Stimulated activated CD4-positive, alpha-beta T cell treated with anti-CD3 and anti-CD28 coated beads, Interleukin-1b, Interleukin-23, amount 100 ng/mL, for 24 hours (primary cell): ENCODE data around the gene KCNV2.

Source experiments
- DNase-seq, 4 experiments: peaks; one replicate each; pipeline ENCODE4 v3.0.0-alpha.2; 2020; ENCODE audit warnings: low read depth in 4 of 4, low spot score in 1 of 4

Gene KCNV2

DNA sequence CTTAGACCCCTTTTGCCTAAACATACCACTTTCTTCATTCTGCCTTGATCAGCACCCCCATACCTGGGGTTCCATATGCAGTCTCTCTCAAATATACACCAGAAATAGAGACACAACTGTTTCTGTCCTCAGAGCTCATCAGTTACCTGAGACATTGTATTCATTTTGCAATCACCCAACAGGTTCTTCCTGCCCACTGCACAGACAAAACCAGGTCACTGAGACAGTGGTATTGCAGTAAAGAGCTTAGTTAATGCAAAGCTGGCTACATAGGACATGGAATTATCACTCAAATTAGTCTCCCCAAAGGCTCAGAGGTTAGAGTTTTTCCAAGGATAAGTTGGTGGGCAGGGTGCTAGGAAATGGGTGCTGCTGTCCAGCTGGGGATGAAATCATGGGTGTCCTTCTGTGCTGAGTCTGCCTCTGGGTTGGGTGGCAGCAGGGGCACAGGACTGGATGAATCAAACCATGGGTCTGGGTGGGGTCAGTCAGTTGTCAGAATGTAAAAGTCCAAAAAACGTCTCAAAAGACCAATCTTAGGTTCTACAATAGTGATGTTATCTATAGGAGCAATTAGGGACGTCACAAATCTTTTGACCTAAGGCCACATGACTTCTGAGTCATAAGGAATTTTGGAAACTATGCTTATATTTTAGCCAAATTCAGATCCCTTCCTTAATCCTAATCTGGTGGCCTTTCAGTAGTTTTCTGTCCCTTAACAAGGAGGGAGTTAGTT lies 41.0 kb downstream of the KCNV2 start:
- no peak for DNase-seq

DNA sequence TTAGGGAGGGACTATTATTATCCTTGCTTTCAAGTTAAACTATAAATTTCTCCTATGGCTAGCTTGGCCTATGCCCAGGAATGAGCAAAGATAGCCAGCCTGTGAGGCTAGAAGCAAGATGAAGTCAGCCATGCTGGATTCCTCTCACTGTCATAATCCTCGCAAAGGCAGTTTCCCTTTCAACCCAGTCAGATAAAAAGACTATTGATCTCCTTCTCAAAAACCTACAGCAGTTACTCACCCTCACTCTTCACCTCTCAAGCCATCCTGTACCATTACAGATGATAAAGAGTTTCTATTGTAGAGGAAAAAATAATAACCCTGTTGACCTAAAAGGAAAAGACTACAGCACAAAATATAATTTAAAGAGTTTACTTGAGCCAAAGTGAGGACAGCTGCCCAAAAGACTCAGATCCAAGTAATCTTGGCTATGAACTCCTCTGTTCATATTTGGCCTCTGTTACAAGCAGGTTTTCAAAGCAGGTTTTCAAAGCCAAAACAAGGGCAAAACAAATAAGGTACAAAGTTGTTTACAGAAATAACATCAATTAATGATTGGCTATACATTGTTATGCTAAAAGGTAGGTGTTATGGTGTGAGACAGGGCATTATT lies 41.7 kb downstream of the KCNV2 start:
- no peak for DNase-seq

GRCh38 chr9:2761424-2761823 lies 44.1 kb downstream of the KCNV2 start:
- DNase-seq = no peak

GRCh38 chr9:2764353-2764752 lies 47.0 kb downstream of the KCNV2 start:
- DNase-seq = no peak

DNA sequence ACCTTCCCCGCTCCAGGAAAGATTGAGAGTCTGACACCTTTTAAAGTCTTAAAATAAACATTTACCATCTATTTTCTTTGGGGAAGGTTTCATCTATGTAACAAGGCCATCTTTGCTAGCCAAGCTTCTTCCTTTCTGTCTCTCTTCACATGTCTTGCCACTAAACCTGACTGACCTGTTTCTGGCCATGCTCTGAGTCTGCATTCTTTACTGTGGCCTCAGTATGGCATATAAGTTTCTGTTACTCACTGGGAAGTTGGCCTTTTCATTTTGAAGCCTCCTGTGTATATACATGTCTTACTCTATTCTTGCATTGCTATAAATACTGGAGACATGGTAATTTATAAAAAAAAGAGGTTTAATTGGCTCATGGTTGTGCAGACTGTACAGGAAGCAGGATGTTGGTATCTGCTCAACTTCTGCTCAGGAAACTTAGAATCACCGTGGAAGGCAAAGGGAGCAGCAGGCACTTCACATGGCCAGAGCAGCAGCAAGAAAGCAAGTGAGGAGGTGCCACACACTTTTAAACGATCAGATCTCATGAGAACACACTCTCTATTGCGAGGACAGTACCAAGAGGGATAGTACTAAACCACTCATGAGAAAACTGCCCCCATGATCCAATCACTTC lies 48.1 kb downstream of the KCNV2 start:
- no peak for DNase-seq

DNA sequence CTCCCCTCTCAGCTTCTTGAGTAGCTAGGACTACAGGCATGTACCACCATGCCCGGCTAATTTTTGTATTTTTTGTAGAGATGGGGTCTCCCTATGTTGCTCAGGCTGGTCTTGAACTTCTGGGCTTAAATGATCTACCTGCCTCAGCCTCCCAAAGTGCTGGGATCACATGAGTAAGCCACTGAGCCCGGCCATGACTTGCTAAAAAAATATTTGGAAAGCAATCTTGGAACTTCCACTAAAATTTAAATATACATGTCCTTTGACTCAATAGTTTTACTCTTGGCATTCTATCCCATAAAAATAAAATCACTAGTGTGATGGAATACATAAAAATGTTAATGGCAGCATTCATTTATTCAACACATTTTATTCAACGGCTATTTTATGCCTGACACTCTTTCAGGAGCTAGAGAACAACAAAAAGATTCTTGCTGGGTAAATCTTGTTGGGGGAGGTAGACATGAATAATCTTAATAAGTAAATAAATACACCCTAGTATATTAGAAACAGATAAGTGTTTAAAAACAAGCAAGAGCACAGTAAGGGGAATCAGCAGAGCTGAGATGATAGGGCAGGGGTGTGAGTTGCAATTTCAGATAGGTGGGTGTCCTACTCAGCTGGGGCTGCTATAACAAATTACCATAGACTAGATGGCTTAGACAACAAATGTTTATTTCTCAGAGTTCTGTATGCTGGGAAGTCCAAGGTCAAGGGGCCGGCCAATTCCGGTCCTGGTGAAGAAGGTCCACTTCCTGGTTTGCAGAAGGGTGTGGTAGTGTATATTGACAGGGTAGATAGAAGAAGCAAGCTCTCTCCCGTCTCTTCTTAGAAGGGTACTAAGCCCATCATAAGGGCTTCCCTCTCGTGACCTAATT lies 50.7 kb downstream of the KCNV2 start:
- DNase-seq = no peak

GRCh38 chr9:2771087-2771486 lies 53.8 kb downstream of the KCNV2 start:
- no peak for DNase-seq

GRCh38 chr9:2771661-2772060 lies 54.4 kb downstream of the KCNV2 start:
- DNase-seq = no peak

DNA sequence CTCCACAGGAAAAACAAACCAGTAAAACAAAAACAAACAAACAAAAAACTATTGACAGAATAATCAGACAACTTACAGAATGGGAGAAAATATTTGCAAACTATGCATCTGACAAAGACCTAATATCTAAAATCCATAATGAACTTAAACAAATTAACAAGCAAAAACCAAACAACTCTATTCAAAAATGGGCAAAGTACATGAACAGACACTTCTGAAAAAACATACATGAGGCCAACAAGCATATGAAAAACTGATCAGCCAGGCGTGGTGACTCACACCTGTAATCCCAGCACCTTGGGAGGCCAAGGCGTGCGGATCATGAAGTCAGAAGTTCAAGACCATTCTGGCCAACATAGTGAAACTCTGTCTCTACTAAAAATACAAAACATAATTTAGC lies 60.1 kb downstream of the KCNV2 start:
- no peak for DNase-seq

- DNase-seq = no peak
Measured at GRCh38 chr9:2778816-2779215, 61.5 kb downstream of the KCNV2 start.
